Sigmoid colon (tissue), 4 donors: ENCODE measurements around the gene SNX21.

Experiments used
- POLR2A ChIP-seq, 2 donors: fragments of 450-650 bp; IDR thresholded peaks; one replicate each; pipeline ENCODE4 v1.6.1; 2016; ENCODE audit warnings: antibody characterized with exemption in 2 of 2, mild to moderate bottlenecking in 2 of 2, moderate library complexity in 2 of 2
- POLR2AphosphoS5 ChIP-seq, 4 donors: sonication (generic); formaldehyde crosslinking; IDR thresholded peaks; one replicate each; pipeline ENCODE4 v1.6.1; 2017; ENCODE audit warnings: antibody characterized with exemption in 4 of 4
- TF ChIP-seq, protein P1 (sequence below), 4 experiments: fragments of 450-650 bp in 3 of 4; fragments of 200-600 bp in 1 of 4; IDR thresholded peaks; one replicate each; pipeline ENCODE4 v1.5.1; 2016 to 2019; ENCODE audit warnings: antibody characterized with exemption in 4 of 4, mild to moderate bottlenecking in 3 of 4, moderate library complexity in 2 of 4

DNA sequence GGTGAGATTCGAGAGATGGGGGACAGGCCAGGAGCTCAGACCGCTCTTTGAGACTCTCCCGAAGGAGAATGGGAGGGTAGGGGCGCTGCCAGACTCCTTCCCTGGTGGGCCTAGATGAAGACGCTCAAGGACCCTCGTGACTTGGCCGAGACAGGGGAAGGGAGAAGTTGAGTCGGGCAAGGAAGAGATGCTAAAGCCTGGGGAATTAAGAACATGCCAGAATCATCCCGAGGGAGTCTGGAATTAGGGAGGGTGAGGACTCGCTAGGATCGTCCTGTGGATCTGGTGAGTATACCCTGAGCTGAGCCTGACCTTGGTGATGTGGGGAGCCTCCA is 20.6 kb upstream of the SNX21 start:
- TF ChIP-seq, protein P1, sequence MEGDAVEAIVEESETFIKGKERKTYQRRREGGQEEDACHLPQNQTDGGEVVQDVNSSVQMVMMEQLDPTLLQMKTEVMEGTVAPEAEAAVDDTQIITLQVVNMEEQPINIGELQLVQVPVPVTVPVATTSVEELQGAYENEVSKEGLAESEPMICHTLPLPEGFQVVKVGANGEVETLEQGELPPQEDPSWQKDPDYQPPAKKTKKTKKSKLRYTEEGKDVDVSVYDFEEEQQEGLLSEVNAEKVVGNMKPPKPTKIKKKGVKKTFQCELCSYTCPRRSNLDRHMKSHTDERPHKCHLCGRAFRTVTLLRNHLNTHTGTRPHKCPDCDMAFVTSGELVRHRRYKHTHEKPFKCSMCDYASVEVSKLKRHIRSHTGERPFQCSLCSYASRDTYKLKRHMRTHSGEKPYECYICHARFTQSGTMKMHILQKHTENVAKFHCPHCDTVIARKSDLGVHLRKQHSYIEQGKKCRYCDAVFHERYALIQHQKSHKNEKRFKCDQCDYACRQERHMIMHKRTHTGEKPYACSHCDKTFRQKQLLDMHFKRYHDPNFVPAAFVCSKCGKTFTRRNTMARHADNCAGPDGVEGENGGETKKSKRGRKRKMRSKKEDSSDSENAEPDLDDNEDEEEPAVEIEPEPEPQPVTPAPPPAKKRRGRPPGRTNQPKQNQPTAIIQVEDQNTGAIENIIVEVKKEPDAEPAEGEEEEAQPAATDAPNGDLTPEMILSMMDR (IDR thresholded peaks at IDR 0.05), result no peak
- TF ChIP-seq POLR2A (IDR thresholded peaks at IDR 0.05) (no peak), POLR2AphosphoS5 (IDR thresholded peaks at IDR 0.05) (no peak)
